IMR-90 (cell line): ENCODE measurements around the gene ERAP2.

Experiments used
- BHLHE40 ChIP-seq: fragments of 150-350 bp; IDR thresholded peaks from 2 replicates; pipeline ENCODE4 v1.6.1; 2016; ENCODE audit warnings: mild to moderate bottlenecking, low read depth, low read length
- CHD1 ChIP-seq: IDR thresholded peaks from 2 replicates; pipeline ENCODE4 v1.6.1; 2012; ENCODE audit warnings: low read depth, low read length, improper control_type of control experiment
- CTCF ChIP-seq: conservative IDR thresholded peaks from 2 replicates; pipeline ENCODE4 v1.5.1; 2012; ENCODE audit warnings: mild to moderate bottlenecking, low read depth, low read length, improper control_type of control experiment
- MXI1 ChIP-seq: IDR thresholded peaks from 2 replicates; pipeline ENCODE4 v1.6.1; 2012; ENCODE audit warnings: low read depth, mild to moderate bottlenecking, low read length, moderate library complexity, borderline replicate concordance
- POLR2A ChIP-seq: IDR thresholded peaks from 2 replicates; pipeline ENCODE4 v1.6.1; 2012; ENCODE audit warnings: mild to moderate bottlenecking, low read depth, low read length
- RAD21 ChIP-seq: IDR thresholded peaks from 2 replicates; pipeline ENCODE4 v1.6.1; 2012; ENCODE audit warnings: low read length, improper control_type of control experiment
- SMC3 ChIP-seq: fragments of 150-350 bp; IDR thresholded peaks from 2 replicates; pipeline ENCODE4 v1.6.1; 2016; ENCODE audit warnings: low read depth, mild to moderate bottlenecking, antibody characterized with exemption, low read length, moderate library complexity
- USF2 ChIP-seq: fragments of 150-350 bp; IDR thresholded peaks from 2 replicates; pipeline ENCODE4 v1.6.1; 2017; ENCODE audit warnings: mild to moderate bottlenecking, antibody characterized with exemption, low read length, low read depth

- TF ChIP-seq RAD21 (no peak), CTCF (no peak), POLR2A (no peak), BHLHE40 (no peak), SMC3 (no peak), USF2 (no peak), CHD1 (no peak), MXI1 (no peak)
These were observed 29.6 kb downstream of the ERAP2 start for GRCh38 chr5:96905864-96906263.
